D341Med (cell line): ENCODE results near the gene MYO1G.

Source experiments
- DNase-seq: peaks from one replicate; pipeline ENCODE4 v3.0.0; 2012; ENCODE audit warnings: low spot score

The MYO1G gene

GRCh38 chr7:44980393-44981034 lies 1.7 kb upstream of the MYO1G start:
- DNase-seq: peak; percentile 23

GRCh38 chr7:44979481-44980392 lies 922 bp upstream of the MYO1G start:
- DNase-seq: peak; percentile 22

- DNase-seq: no peak
Observed at GRCh38 chr7:44977959-44978335, 868 bp downstream of the MYO1G start.

- DNase-seq: peak; percentile 18
Observed at GRCh38 chr7:44977304-44977958, 1.4 kb downstream of the MYO1G start.

- no peak for DNase-seq
Observed at GRCh38 chr7:44976746-44977196, 2.0 kb downstream of the MYO1G start.

- DNase-seq: no peak
Observed at GRCh38 chr7:44976040-44976745, 2.6 kb downstream of the MYO1G start.

- DNase-seq: no peak
Observed at GRCh38 chr7:44975331-44976039, 3.3 kb downstream of the MYO1G start.

- DNase-seq: no peak
Observed at GRCh38 chr7:44974549-44974948, 4.3 kb downstream of the MYO1G start.

GRCh38 chr7:44973610-44974401 lies 5.0 kb downstream of the MYO1G start:
- peak; percentile 50 for DNase-seq

GRCh38 chr7:44972562-44972961 lies 6.3 kb downstream of the MYO1G start:
- DNase-seq: no peak

- no peak for DNase-seq
Observed at GRCh38 chr7:44971902-44972441, 6.8 kb downstream of the MYO1G start.

- DNase-seq: no peak
Observed at GRCh38 chr7:44971188-44971901, 7.5 kb downstream of the MYO1G start.

- DNase-seq: peak; percentile 26
Observed at GRCh38 chr7:44970523-44971051, 8.2 kb downstream of the MYO1G start.

- DNase-seq: no peak
Observed at GRCh38 chr7:44969701-44970522, 8.9 kb downstream of the MYO1G start.

- no peak for DNase-seq
Observed at GRCh38 chr7:44969049-44969700, 9.6 kb downstream of the MYO1G start.

- DNase-seq: peak; percentile 29
Observed at GRCh38 chr7:44967571-44968446, 11.0 kb downstream of the MYO1G start.
